M059J (cell line): ENCODE measurements around the gene MBP. TPM values are rescaled to one million over a fixed set of nuclear protein-coding genes. Genes with fewer than 3 reads are reported as not detected.

Experiments
- DNase-seq: peaks from one replicate; pipeline ENCODE4 v3.0.0-alpha.2; 2012; ENCODE audit warnings: low read depth
- total RNA-seq: library from RNA; depleted of rRNA; stranded (reverse); fragments of >200 nt; shearing (Covaris generic); gene quantifications from 2 replicates; pipeline ENCODE4 v1.2.3, GENCODE V29; 2014

MBP gene
- total RNA-seq, 1 experiment from 2014 or later, result 9.9 TPM

DNA sequence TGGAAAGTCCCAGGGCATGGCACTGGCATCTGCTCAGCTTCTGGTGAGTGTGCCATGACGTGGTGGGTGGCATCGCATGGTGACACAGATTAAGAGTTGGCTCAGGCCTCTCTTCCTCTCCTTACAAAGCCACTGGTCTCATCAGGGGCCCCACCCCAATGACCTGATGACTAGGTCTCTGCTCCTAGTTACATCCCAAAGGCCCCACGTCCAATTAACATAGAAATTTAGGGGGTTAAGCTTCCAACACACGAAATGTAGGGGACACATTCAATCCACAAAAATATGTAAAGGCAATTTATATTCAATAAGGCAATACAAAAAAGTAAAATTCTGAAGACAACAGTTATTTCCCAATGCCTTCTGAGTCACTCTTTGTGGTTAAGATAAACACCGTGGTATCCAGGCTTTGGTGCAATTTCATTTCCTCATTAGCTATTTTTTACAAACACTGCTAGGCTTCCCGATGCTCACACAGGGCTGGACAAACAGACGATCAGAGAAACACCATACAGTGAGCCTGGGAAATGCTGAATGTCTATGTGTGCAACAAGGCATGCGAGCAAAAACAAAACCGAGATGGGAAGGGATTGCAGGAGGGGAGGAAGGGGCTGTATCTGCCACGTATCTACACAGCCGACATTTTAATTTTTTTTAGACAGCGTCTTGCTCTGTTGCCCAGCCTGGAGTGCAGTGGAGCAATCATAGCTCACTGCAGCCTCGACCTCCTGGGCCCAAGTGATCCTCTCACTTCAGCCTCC lies 67.2 kb downstream of the MBP start:
- peak; percentile 93 for DNase-seq

- DNase-seq, result peak; percentile 82
Measured at GRCh38 chr18:77063260-77063659, 69.3 kb downstream of the MBP start.

DNA sequence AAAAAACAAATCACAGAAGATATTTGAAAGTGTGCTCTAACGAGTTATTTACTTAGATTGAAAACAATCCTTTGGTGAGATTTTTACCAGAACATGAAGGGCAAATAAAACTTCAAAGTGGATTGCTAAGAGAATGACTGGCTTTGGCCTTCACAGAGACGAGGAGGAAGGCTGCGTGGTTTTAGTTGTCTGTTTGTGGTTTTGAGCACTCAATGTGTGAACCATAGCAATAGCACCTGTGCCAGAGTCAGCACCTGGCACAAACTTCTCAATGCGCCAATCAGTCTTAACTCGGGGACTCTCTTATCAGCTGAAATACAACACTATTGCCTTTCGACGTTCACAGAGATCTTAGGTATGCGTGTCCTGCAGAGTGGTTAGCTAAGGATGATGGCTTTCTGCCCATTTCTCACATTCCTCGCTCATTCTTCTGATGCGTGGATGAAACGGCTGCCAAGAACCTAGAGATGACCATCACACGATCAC lies 70.0 kb downstream of the MBP start:
- no peak for DNase-seq

DNA sequence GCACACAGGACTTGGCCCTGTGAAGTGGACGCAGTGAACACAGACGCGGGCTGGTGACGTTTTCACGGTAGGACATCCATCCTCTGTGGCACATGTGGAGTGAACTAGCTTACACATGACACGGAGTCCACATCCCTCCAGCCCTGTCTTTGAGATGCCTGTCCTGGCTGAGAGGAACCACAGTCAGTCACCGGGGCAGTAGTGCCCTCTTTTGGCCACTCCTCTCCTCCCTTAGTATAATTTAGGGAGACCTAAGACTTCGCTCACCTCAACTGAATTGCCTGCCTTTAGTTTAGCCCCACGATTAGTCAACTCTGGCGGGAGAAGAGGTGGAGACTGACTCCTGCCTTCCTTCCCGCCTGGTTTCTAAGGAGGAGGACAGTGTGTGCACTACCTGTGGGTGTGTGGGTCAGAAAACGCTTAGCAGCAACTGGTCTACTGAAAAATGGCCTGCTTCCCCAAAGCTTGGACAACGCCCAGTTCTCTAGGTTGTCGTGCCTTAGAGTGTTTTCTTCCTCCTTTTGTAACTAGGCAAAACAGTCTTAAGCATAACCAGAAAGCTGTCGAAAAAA lies 70.6 kb downstream of the MBP start:
- DNase-seq, result no peak

GRCh38 chr18:77061281-77061945 lies 71.2 kb downstream of the MBP start:
- DNase-seq, result no peak

DNA sequence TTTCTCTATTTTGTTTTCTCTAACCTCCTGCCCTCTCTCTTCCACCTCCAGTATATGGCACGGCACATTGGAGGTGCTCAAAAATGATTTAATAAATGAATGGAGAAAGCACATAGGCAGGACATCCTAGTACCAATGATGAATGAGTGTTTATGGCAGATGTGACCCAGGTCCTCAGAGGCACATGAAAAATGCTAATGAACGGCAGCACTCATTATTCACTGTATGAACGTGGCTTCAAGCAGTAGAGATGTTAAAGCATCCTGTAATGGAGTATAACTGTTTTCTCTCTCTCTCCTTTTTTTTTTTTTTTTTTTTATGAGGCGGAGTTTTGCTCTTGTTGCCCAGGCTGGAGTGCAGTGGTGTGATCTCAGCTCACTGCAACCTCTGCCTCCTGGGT lies 72.4 kb downstream of the MBP start:
- no peak for DNase-seq

DNA sequence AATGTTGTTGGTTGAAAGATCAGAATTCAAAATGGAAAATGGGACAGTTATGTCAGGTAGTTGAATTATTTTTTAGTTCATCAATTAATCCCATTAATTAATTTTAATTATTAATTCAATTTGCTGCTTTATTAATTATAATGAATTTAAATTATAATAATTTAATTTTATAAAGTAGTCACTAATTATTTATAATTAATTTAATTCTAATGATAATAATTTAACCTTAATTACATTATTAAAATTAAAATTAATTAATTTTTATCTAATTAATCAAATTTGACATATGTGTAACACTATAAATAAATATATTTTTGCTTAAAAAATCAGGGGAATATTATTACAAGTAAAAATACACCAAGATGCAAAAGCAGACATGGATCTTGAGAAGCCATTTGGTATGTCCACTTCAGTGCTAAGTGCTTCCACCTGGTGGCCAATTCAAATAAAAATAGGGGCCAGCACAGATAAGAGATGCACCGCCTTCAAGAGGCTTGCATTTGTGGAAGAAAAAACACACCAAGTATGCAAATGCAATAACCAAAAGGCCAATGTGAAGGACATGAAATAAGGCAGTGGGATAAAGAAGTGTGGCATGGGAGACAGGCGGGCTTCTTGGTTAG lies 73.2 kb downstream of the MBP start:
- peak; percentile 71 for DNase-seq

DNA sequence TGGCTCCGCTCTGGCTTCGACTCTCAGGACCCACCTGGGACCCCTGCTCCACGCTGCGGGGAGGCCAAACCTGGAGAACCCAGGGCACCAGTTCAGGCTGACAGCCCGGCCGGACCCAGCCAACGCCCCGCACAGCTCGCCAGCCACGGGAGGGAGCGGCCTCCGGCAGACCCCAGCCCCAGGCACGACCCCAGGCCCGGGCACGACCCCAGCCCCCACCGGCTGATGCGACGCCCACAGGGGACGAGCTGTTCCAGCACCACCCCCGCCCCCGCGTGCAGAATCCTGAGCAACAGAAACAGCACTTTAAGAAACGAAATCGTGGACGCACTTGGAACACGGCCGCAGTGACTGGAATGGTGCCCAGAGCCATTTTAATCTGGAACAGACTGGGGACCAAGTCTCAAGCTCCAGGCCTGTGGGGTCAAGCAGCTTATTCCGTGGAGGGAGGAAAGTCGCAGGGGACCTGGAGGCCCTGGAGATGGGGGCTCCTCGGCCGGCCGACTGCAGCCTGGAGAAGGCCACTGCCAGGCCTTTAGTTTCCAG lies 74.2 kb downstream of the MBP start:
- no peak for DNase-seq

GRCh38 chr18:77057006-77057395 lies 75.6 kb downstream of the MBP start:
- no peak for DNase-seq

DNA sequence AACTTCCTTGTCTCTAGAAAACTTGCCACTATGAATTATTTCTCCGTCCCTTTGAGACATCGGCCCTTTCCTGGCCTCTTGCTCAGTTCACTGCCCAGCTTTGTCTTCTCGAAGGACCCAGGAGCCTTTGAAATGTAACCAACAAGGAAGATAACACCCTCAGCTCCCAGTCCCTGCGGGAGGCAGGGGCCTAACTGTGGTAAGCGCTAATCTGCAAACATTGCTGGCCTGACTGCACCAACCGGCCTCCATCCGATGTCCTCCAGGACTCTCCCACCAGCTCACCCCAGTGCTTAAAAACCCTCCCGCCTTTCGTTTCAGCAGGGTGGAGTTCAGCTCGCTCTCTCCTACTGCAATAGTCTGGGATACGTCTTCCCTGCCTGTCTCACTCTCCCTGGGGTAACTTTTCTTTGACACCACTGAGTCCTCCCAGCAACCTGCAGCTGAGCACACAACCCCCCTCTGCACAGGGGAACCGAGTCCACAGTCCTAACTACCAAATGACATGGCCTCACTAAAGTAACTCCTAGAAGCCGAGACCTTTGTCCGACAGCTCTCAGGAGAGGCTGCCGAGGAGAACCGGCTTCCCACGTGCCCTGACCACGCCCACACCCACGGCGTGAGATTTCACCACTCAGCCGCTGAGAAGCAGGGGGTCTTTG lies 76.1 kb downstream of the MBP start:
- DNase-seq, result no peak

- DNase-seq, result no peak
Measured at GRCh38 chr18:77055429-77056300, 76.9 kb downstream of the MBP start.

DNA sequence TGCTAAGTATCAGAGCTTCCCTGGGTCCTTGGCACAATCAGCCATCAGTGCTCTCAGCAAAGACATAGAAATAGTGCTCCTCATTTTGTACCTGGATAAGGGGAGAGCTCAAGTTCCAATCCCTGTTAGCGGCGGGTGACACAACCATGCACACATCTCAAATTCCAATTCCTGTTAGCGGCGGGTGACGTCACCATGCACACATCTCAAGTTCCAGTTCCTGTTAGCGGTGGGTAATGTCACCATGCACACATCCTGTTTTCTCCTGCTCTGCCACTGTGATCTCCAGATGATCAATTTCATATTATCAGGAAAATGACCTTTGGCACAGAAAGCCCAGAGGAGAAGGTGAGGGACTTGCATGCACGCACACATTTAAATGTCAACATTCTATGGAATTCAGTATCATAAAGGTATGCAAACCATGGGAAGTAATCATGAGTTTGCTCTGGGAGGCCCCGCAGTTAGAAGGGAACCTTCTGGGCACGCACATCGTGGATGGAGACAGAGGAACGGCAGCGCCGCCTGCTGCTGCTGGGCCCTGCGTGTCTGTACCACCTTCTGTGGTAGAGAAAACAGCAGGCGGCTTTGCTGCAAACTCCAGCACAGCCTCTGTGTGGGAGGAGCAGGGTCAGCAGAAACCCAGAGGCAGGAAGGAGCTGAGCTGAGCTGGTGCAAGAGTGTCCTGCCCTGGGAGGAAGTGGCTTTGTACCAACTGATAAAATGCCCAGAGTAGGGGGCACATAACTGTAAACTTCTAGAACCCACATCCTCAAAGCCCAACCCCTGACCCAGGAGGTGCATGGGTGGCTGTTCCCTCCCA lies 77.8 kb downstream of the MBP start:
- DNase-seq, result peak; percentile 18

GRCh38 chr18:77054288-77054605 lies 78.3 kb downstream of the MBP start:
- no peak for DNase-seq

- DNase-seq, result no peak
Measured at GRCh38 chr18:77053616-77054287, 78.8 kb downstream of the MBP start.

GRCh38 chr18:77052983-77053309 lies 79.6 kb downstream of the MBP start:
- no peak for DNase-seq

DNA sequence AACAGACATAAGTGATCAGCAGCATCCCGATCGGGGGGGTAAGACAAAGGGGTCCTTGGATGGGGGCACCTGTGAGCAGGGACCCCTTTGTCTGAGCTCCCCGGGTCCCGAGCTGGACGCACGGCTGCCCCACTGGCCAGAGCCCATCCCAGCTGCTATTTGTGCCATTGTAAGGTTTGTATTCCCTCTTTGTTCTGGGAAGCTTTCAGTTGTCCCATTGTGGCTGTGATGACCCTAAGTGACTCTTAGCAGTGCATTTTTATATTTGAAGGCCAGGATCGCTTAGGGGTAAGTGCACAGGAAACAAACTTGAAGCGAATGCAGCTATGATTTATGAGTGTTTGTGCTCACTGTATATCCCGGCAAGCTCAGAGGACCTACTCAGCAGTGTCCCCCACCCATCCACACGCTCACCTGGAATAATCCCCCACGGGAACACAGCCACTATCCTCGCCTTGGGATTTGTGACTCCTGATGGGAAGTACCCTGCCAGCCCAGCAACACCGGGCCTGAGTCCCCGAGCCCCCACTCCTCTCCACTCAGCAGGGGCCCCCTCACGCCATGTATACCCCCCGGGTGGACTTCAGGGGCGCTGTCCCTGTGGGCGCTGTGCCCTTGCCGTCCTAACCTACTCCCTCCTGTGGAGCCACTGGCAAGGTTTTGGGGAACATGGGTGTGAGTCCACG lies 80.1 kb downstream of the MBP start:
- no peak for DNase-seq

GRCh38 chr18:77051581-77052296 lies 80.8 kb downstream of the MBP start:
- DNase-seq, result no peak

DNA sequence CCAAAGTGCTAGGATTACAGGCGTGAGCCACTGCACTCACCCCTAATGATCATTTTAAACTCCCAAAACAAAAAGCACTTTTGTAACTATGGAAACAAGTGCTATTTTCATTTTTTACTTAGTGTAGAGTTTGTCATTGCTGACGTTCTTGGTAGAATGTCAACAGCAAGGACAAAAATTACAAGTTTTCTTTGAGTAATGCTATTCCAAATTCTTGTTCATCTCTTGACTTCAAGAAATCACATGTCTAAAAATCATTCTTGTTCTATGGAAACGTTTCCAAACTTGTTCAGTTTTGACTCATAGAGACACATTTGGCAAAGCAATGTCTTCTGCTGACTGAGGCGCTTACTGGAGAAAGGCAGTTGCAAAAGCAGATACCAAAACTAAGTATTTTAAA lies 82.6 kb downstream of the MBP start:
- no peak for DNase-seq
